SK-N-SH treated with all-trans-retinoic acid at 6 μM for 48 hours (cell line): ENCODE data around the gene SERPINB12.

ENCODE experiments used
- ATAC-seq: fragments of 200-7000 bp; cut with Tn5 transposase; 3 replicates; pipeline ENCODE4 v1.9.1; 2020; ENCODE audit warnings: mild to moderate bottlenecking, moderate library complexity
- ARNTL ChIP-seq: fragments of 450-650 bp; formaldehyde crosslinking; IDR thresholded peaks from 2 replicates; pipeline ENCODE4 v1.5.0; 2020; ENCODE audit warnings: low read depth, mild to moderate bottlenecking, moderate library complexity, borderline replicate concordance
- BACH2 ChIP-seq: fragments of 250-450 bp; sonication (Bioruptor Pico); IDR thresholded peaks from 2 replicates; pipeline ENCODE4 v1.9.0; 2021; ENCODE audit warnings: mild to moderate bottlenecking, borderline replicate concordance
- CSDC2 ChIP-seq: fragments of 250-450 bp; sonication (Bioruptor Pico); IDR thresholded peaks from 2 replicates; pipeline ENCODE4 v1.5.0; 2020; ENCODE audit warnings: mild to moderate bottlenecking, moderate library complexity
- OSR1 ChIP-seq: fragments of 250-450 bp; sonication (Bioruptor Pico); IDR thresholded peaks from 2 replicates; pipeline ENCODE4 v1.8.0; 2022; ENCODE audit warnings: moderate library complexity, mild to moderate bottlenecking, inconsistent platforms
- PPARA ChIP-seq: fragments of 250-450 bp; sonication (Bioruptor Pico); IDR thresholded peaks from 2 replicates; pipeline ENCODE4 v1.5.0; 2020; ENCODE audit warnings: mild to moderate bottlenecking, borderline replicate concordance
- RARB ChIP-seq: fragments of 250-450 bp; sonication (Bioruptor Pico); IDR thresholded peaks from 2 replicates; pipeline ENCODE4 v1.8.0; 2021; ENCODE audit warnings: mild to moderate bottlenecking, moderate library complexity
- SNAI2 ChIP-seq: fragments of 250-450 bp; sonication (Bioruptor Pico); IDR thresholded peaks from 2 replicates; pipeline ENCODE4 v1.5.0; 2020; ENCODE audit warnings: mild to moderate bottlenecking, moderate library complexity
- TCF4 ChIP-seq: fragments of 250-450 bp; sonication (Bioruptor Pico); IDR thresholded peaks from 2 replicates; pipeline ENCODE4 v1.8.0; 2021; ENCODE audit warnings: mild to moderate bottlenecking, moderate library complexity, borderline replicate concordance
- TOX ChIP-seq: fragments of 250-450 bp; sonication (Bioruptor Pico); IDR thresholded peaks from 2 replicates; pipeline ENCODE4 v1.8.0; 2021; ENCODE audit warnings: mild to moderate bottlenecking, moderate library complexity, borderline replicate concordance
- ZC3H10 ChIP-seq: fragments of 250-450 bp; sonication (Bioruptor Pico); IDR thresholded peaks from 2 replicates; pipeline ENCODE4 v1.5.1; 2021; ENCODE audit warnings: mild to moderate bottlenecking, moderate library complexity
- ZFP3 ChIP-seq: fragments of 250-450 bp; sonication (Bioruptor Pico); IDR thresholded peaks from 2 replicates; pipeline ENCODE4 v1.5.0; 2020; ENCODE audit warnings: mild to moderate bottlenecking, moderate library complexity
- ZFP30 ChIP-seq: fragments of 450-650 bp; formaldehyde crosslinking; IDR thresholded peaks from 2 replicates; pipeline ENCODE4 v1.5.0; 2022; ENCODE audit warnings: mild to moderate bottlenecking, moderate library complexity
- ZNF565 ChIP-seq: fragments of 450-650 bp; formaldehyde crosslinking; conservative IDR thresholded peaks from 2 replicates; pipeline ENCODE4 v1.5.0; 2020; ENCODE audit warnings: low read depth, mild to moderate bottlenecking, moderate library complexity
- ZNF70 ChIP-seq: fragments of 450-650 bp; formaldehyde crosslinking; IDR thresholded peaks from 2 replicates; pipeline ENCODE4 v1.5.0; 2020; ENCODE audit warnings: mild to moderate bottlenecking, moderate library complexity
- ZNF8 ChIP-seq: fragments of 450-650 bp; formaldehyde crosslinking; IDR thresholded peaks from 2 replicates; pipeline ENCODE4 v1.5.0; 2020; ENCODE audit warnings: mild to moderate bottlenecking, moderate library complexity
- TF ChIP-seq, protein P1 (sequence below): fragments of 250-450 bp; sonication (Bioruptor Pico); IDR thresholded peaks from 2 replicates; pipeline ENCODE4 v1.8.0; 2021; ENCODE audit warnings: low read depth, mild to moderate bottlenecking, moderate library complexity, borderline replicate concordance
- TF ChIP-seq, protein P2 (sequence below): fragments of 250-450 bp; sonication (Bioruptor Pico); IDR thresholded peaks from 2 replicates; pipeline ENCODE4 v1.5.0; 2020; ENCODE audit warnings: mild to moderate bottlenecking, moderate library complexity
- TF ChIP-seq, protein P3 (sequence below): fragments of 250-450 bp; sonication (Bioruptor Pico); IDR thresholded peaks from 2 replicates; pipeline ENCODE4 v1.8.0; 2020; ENCODE audit warnings: mild to moderate bottlenecking, moderate library complexity, borderline replicate concordance
- TF ChIP-seq, protein P4 (sequence below): fragments of 250-450 bp; sonication (Bioruptor Pico); IDR thresholded peaks from 2 replicates; pipeline ENCODE4 v1.5.1; 2021; ENCODE audit warnings: mild to moderate bottlenecking, moderate library complexity

Gene SERPINB12

DNA sequence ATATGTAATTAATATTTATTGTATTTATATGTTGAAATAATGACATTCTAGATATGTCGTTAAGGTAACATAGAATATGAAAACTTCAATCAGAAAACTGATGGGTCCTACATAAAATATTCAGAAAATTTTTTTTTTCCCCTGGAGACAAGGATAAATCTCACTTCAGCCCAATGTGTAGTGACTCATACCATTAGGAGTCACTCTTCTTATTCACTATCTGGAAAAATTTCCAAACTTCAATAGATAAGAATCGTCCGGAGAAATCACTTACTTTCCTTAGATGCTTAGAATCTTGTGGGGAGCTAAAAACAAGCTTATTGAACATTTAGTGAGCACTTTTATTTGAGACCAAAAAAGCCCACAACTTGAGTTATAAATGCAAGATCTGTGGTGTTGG, 49.6 kb downstream of the SERPINB12 start:
- no peak for TF ChIP-seq ZNF70 (CRISPR knock-in tag)
- no peak for TF ChIP-seq ARNTL (CRISPR knock-in tag)
- TF ChIP-seq, protein P1, sequence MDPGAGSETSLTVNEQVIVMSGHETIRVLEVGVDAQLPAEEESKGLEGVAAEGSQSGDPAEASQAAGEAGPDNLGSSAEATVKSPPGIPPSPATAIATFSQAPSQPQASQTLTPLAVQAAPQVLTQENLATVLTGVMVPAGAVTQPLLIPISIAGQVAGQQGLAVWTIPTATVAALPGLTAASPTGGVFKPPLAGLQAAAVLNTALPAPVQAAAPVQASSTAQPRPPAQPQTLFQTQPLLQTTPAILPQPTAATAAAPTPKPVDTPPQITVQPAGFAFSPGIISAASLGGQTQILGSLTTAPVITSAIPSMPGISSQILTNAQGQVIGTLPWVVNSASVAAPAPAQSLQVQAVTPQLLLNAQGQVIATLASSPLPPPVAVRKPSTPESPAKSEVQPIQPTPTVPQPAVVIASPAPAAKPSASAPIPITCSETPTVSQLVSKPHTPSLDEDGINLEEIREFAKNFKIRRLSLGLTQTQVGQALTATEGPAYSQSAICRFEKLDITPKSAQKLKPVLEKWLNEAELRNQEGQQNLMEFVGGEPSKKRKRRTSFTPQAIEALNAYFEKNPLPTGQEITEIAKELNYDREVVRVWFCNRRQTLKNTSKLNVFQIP (CRISPR knock-in tag) = no peak
- no peak for TF ChIP-seq TOX (CRISPR knock-in tag)
- no peak for TF ChIP-seq TCF4 (CRISPR knock-in tag)
- TF ChIP-seq, protein P2, sequence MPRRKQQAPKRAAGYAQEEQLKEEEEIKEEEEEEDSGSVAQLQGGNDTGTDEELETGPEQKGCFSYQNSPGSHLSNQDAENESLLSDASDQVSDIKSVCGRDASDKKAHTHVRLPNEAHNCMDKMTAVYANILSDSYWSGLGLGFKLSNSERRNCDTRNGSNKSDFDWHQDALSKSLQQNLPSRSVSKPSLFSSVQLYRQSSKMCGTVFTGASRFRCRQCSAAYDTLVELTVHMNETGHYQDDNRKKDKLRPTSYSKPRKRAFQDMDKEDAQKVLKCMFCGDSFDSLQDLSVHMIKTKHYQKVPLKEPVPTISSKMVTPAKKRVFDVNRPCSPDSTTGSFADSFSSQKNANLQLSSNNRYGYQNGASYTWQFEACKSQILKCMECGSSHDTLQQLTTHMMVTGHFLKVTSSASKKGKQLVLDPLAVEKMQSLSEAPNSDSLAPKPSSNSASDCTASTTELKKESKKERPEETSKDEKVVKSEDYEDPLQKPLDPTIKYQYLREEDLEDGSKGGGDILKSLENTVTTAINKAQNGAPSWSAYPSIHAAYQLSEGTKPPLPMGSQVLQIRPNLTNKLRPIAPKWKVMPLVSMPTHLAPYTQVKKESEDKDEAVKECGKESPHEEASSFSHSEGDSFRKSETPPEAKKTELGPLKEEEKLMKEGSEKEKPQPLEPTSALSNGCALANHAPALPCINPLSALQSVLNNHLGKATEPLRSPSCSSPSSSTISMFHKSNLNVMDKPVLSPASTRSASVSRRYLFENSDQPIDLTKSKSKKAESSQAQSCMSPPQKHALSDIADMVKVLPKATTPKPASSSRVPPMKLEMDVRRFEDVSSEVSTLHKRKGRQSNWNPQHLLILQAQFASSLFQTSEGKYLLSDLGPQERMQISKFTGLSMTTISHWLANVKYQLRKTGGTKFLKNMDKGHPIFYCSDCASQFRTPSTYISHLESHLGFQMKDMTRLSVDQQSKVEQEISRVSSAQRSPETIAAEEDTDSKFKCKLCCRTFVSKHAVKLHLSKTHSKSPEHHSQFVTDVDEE (CRISPR knock-in tag) = no peak
- TF ChIP-seq CSDC2 (CRISPR knock-in tag) = no peak
- TF ChIP-seq RARB (CRISPR knock-in tag) = no peak
- no peak for TF ChIP-seq SNAI2 (CRISPR knock-in tag)
- TF ChIP-seq OSR1 (CRISPR knock-in tag) = no peak
- no peak for TF ChIP-seq ZFP3
- TF ChIP-seq ZNF8 = no peak
- no peak for TF ChIP-seq ZNF565 (CRISPR knock-in tag)
- no peak for TF ChIP-seq BACH2 (CRISPR knock-in tag)
- TF ChIP-seq ZFP30 = no peak
- no peak for TF ChIP-seq ZC3H10 (CRISPR knock-in tag)
- no peak for TF ChIP-seq PPARA
- no peak for ATAC-seq

DNA sequence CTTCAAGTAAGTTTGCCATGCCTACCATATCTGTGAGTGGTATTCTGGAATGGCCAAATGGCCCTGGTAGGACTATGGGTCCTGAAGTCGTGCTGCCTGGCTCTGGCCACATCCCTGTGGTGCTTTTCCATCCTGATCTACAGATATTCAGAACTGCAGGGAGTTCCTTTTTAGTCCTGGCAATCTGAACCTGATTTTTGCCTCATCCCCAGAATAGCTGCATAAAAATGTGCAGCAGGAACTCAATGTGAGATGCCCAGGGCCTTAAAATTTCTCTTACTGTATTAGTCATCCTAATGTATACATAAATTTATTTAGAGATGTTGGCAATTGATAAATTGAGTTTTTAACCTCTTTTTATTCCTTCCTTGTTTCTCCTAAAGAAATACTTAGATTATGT, 50.3 kb downstream of the SERPINB12 start:
- no peak for ATAC-seq
- TF ChIP-seq BACH2 (CRISPR knock-in tag) (no peak), ZFP3 (no peak), ZNF565 (CRISPR knock-in tag) (no peak), CSDC2 (CRISPR knock-in tag) (no peak), ZFP30 (no peak)
- TF ChIP-seq, protein P3, sequence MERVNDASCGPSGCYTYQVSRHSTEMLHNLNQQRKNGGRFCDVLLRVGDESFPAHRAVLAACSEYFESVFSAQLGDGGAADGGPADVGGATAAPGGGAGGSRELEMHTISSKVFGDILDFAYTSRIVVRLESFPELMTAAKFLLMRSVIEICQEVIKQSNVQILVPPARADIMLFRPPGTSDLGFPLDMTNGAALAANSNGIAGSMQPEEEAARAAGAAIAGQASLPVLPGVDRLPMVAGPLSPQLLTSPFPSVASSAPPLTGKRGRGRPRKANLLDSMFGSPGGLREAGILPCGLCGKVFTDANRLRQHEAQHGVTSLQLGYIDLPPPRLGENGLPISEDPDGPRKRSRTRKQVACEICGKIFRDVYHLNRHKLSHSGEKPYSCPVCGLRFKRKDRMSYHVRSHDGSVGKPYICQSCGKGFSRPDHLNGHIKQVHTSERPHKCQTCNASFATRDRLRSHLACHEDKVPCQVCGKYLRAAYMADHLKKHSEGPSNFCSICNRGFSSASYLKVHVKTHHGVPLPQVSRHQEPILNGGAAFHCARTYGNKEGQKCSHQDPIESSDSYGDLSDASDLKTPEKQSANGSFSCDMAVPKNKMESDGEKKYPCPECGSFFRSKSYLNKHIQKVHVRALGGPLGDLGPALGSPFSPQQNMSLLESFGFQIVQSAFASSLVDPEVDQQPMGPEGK (CRISPR knock-in tag) = no peak

DNA sequence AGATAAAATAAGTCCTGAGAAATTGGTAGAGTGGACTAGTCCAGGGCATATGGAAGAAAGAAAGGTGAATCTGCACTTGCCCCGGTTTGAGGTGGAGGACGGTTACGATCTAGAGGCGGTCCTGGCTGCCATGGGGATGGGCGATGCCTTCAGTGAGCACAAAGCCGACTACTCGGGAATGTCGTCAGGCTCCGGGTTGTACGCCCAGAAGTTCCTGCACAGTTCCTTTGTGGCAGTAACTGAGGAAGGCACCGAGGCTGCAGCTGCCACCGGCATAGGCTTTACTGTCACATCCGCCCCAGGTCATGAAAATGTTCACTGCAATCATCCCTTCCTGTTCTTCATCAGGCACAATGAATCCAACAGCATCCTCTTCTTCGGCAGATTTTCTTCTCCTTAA, 54.8 kb downstream of the SERPINB12 start:
- ATAC-seq = no peak
- TF ChIP-seq, protein P1 (CRISPR knock-in tag) = no peak
- TF ChIP-seq, protein P4, sequence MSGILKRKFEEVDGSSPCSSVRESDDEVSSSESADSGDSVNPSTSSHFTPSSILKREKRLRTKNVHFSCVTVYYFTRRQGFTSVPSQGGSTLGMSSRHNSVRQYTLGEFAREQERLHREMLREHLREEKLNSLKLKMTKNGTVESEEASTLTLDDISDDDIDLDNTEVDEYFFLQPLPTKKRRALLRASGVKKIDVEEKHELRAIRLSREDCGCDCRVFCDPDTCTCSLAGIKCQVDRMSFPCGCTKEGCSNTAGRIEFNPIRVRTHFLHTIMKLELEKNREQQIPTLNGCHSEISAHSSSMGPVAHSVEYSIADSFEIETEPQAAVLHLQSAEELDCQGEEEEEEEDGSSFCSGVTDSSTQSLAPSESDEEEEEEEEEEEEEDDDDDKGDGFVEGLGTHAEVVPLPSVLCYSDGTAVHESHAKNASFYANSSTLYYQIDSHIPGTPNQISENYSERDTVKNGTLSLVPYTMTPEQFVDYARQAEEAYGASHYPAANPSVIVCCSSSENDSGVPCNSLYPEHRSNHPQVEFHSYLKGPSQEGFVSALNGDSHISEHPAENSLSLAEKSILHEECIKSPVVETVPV (CRISPR knock-in tag) = no peak
- TF ChIP-seq, protein P3 (CRISPR knock-in tag) = no peak
- no peak for TF ChIP-seq OSR1 (CRISPR knock-in tag)
- TF ChIP-seq PPARA = no peak
- no peak for TF ChIP-seq ARNTL (CRISPR knock-in tag)
- TF ChIP-seq RARB (CRISPR knock-in tag) = no peak
- TF ChIP-seq TOX (CRISPR knock-in tag) = no peak
- no peak for TF ChIP-seq ZNF565 (CRISPR knock-in tag)
- TF ChIP-seq ZC3H10 (CRISPR knock-in tag) = no peak
- no peak for TF ChIP-seq SNAI2 (CRISPR knock-in tag)
